Caki2 (cell line): Measurements from ENCODE around the gene PPIA. TPM values are rescaled to one million over a fixed set of nuclear protein-coding genes. Genes with fewer than 3 reads are reported as not detected.
A peak's percentile ranks its signal among the peaks of the same experiment; 100 is the strongest.

Experiments used
- DNase-seq: peaks from one replicate; pipeline ENCODE4 v3.0.0-alpha.2; 2015; ENCODE audit warnings: low read depth
- in situ Hi-C: cut with HindIII; loops from 2 replicates; pipeline ENCODE4 v1.10.0; 2016; ENCODE audit warnings: low sequenced_read_pairs, low pct_unique_long_range_greater_than_20kb, mixed read lengths
- total RNA-seq: library from RNA; depleted of rRNA; stranded (reverse); fragments of >200 nt; shearing (Covaris generic); gene quantifications from 2 replicates; pipeline ENCODE4 v1.2.3, GENCODE V29; 2014; ENCODE audit warnings: low replicate concordance; rRNA removed

Gene PPIA
- total RNA-seq, 1 experiment from 2014 or later = 5,475 TPM

- peak; percentile 19 for DNase-seq
- in situ Hi-C loops = no loop called here
Measured at GRCh38 chr7:44849259-44849884, 52.9 kb downstream of the PPIA start.

- no peak for DNase-seq
- in situ Hi-C loops = no loop called here
Measured at GRCh38 chr7:44849885-44850544, 53.5 kb downstream of the PPIA start.

DNA sequence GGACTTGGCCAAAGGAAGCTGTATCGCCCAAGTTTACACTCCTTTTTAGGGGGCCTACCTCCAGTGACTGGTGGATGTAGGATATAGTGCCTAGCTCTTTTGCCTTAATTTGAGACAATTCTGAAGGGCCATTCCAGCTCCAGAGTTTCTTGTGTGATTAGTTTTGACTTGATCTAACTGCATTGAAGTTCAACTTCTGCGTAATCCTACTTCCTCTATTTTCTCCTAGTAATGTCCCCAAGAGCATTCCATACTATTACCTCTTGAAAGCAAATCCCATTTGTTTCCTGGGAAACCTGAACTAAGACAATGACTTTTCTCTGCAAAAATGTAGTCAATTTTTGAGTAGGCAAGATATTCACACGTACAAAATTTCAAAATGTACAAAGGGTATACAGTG, 56.1 kb downstream of the PPIA start:
- no peak for DNase-seq
- in situ Hi-C loops = no loop called here

Other genes starting within 250 kb of the PPIA start
- 131 and 153 TPM in 2 replicates for gene DDX56, start 222.8 kb upstream of the PPIA start, total RNA-seq
- gene TMED4, start 214.4 kb upstream of the PPIA start, total RNA-seq = 263 and 317 TPM in 2 replicates
- gene OGDH, start 190.1 kb upstream of the PPIA start, total RNA-seq = 33.4 and 56.0 TPM in 2 replicates
- gene ZMIZ2, start 47.8 kb upstream of the PPIA start, total RNA-seq = 4.6 and 20.0 TPM in 2 replicates
- 468 and 657 TPM in 2 replicates for gene H2AZ2, start 51.4 kb downstream of the PPIA start, total RNA-seq
- 11.6 and 15.9 TPM in 2 replicates for gene PURB, start 88.8 kb downstream of the PPIA start, total RNA-seq
- gene MYO1G, start 182.3 kb downstream of the PPIA start, total RNA-seq = not detected in 2 replicates
- 74.6 and 81.5 TPM in 2 replicates for gene CCM2, start 203.5 kb downstream of the PPIA start, total RNA-seq